Endodermal cell (in vitro differentiated cells): ENCODE results near the gene DMXL2. TPM values are rescaled to one million over a fixed set of nuclear protein-coding genes. Genes with fewer than 3 reads are reported as not detected.

ENCODE experiments used
- DNase-seq: peaks from one replicate; pipeline ENCODE4 v3.0.0-alpha.2; 2017
- H3K27ac ChIP-seq: 2 replicates; pipeline ENCODE4 v1.5.1; 2013; ENCODE audit warnings: mild to moderate bottlenecking, low read depth, low read length, moderate library complexity
- H3K27me3 ChIP-seq: 2 replicates; pipeline ENCODE4 v1.6.1; 2013; ENCODE audit warnings: mild to moderate bottlenecking, low read length, moderate library complexity; ENCODE audit not compliant: insufficient read depth, control insufficient read depth, poor library complexity, severe bottlenecking
- H3K36me3 ChIP-seq: 2 replicates; pipeline ENCODE4 v1.7.0; 2013; ENCODE audit warnings: mild to moderate bottlenecking, low read length, moderate library complexity; ENCODE audit not compliant: control insufficient read depth, insufficient read depth
- H3K4me1 ChIP-seq: one replicate; pipeline ENCODE4 v1.7.0; 2013; ENCODE audit warnings: low read length; ENCODE audit not compliant: control insufficient read depth, insufficient read depth
- H3K4me3 ChIP-seq: 2 replicates; pipeline ENCODE4 v1.5.1; 2013; ENCODE audit warnings: mild to moderate bottlenecking, low read length, moderate library complexity
- H3K9ac ChIP-seq: 2 replicates; pipeline ENCODE4 v1.6.1; 2013; ENCODE audit warnings: mild to moderate bottlenecking, low read length, moderate library complexity; ENCODE audit not compliant: poor library complexity, severe bottlenecking; ENCODE audit errors: extremely low read depth
- H3K9me3 ChIP-seq: 2 replicates; pipeline ENCODE4 v1.6.1; 2013; ENCODE audit warnings: mild to moderate bottlenecking, low read length, moderate library complexity; ENCODE audit not compliant: control insufficient read depth
- H3K27ac Mint-ChIP-seq: 2 replicates; pipeline ENCODE4 v1.8.0; 2020; ENCODE audit warnings: mixed read lengths
- H3K27me3 Mint-ChIP-seq: 2 replicates; pipeline ENCODE4 v1.8.0; 2021; ENCODE audit warnings: mild to moderate bottlenecking, mixed read lengths; ENCODE audit not compliant: insufficient read depth
- H3K36me3 Mint-ChIP-seq: 2 replicates; pipeline ENCODE4 v1.8.0; 2020; ENCODE audit warnings: low read depth, mixed read lengths
- H3K4me1 Mint-ChIP-seq: 2 replicates; pipeline ENCODE4 v1.8.0; 2020; ENCODE audit warnings: mixed read lengths
- H3K4me3 Mint-ChIP-seq: 2 replicates; pipeline ENCODE4 v1.8.0; 2020; ENCODE audit warnings: mild to moderate bottlenecking, moderate library complexity, mixed read lengths
- H3K9me3 Mint-ChIP-seq: 2 replicates; pipeline ENCODE4 v1.8.0; 2020; ENCODE audit warnings: mild to moderate bottlenecking, mixed read lengths
- CTCF ChIP-seq: fragments of 200-600 bp; sonication (generic); conservative IDR thresholded peaks from 2 replicates; pipeline ENCODE4 v1.5.0; 2021; ENCODE audit warnings: antibody characterized with exemption, mild to moderate bottlenecking
- WGBS, 2 experiments: methylation state at CpG; one replicate each; pipeline versions ENCODE4 v1.1.5 to v1.1.7; 2013; ENCODE audit warnings: missing lambda C conversion rate in 2 of 2, mixed read lengths in 1 of 2; ENCODE audit not compliant: insufficient coverage in 1 of 2, insufficient read length in 1 of 2; 5-methylcytosine and 5-hydroxymethylcytosine counted together
- total RNA-seq, 2 donors: library from RNA; stranded (reverse); fragmentation: NEBNext Ultra II Directional in 1 of 2; extraction: Animal tissue kit (Norgen Biotek cat#: 25700) in 1 of 2; gene quantifications; 2 replicates in 1 of 2; 3 replicates in 1 of 2; pipeline ENCODE4 v1.2.1, GENCODE V29; 2021

DMXL2 gene
- total RNA-seq, 2 donors from 2014 or later, result 20.8 to 31.5 TPM

GRCh38 chr15:51533672-51534398 lies 88.7 kb downstream of the DMXL2 start:
- no peak overlapping the region for H3K9ac ChIP-seq
- no peaks in the 10 kb centered on the region for H3K9me3 ChIP-seq
- Mint-ChIP-seq H3K4me3 (no peak overlapping the region), H3K36me3 (peaks cover 16% of the 10 kb centered on the region), H3K4me1 (no peaks in the 10 kb centered on the region), H3K27ac (no peak overlapping the region), H3K27me3 (no peaks in the 10 kb centered on the region), H3K9me3 (no peaks in the 10 kb centered on the region)
- no peaks in the 10 kb centered on the region for H3K36me3 ChIP-seq
- 87 to 92% methylated on average over 3 to 4 of the region's 4 CpGs for WGBS, 2 experiments
- no peak for DNase-seq
- no peak overlapping the region for H3K27ac ChIP-seq
- no peaks in the 10 kb centered on the region for H3K27me3 ChIP-seq
- H3K4me1 ChIP-seq, result no peaks in the 10 kb centered on the region
- H3K4me3 ChIP-seq, result no peak overlapping the region
- TF ChIP-seq CTCF, result no peak

GRCh38 chr15:51526955-51527354 lies 95.6 kb downstream of the DMXL2 start:
- TF ChIP-seq CTCF, result no peak

GRCh38 chr15:51524376-51524775 lies 98.2 kb downstream of the DMXL2 start:
- Mint-ChIP-seq H3K4me3 (no peak overlapping the region), H3K27ac (no peak overlapping the region), H3K4me1 (no peaks in the 10 kb centered on the region), H3K9me3 (peaks cover 11% of the 10 kb centered on the region), H3K36me3 (peaks cover 17% of the 10 kb centered on the region), H3K27me3 (no peaks in the 10 kb centered on the region)
- H3K27me3 ChIP-seq, result no peaks in the 10 kb centered on the region
- H3K36me3 ChIP-seq, result no peaks in the 10 kb centered on the region
- H3K9ac ChIP-seq, result no peak overlapping the region
- no peak for TF ChIP-seq CTCF
- no peak overlapping the region for H3K27ac ChIP-seq
- no peaks in the 10 kb centered on the region for H3K4me1 ChIP-seq
- H3K9me3 ChIP-seq, result peaks cover 8% of the 10 kb centered on the region
- 91 to 100% methylated on average over 4 to 5 of the region's 5 CpGs for WGBS, 2 experiments
- H3K4me3 ChIP-seq, result no peak overlapping the region
- DNase-seq, result no peak

More at GRCh38 chr15:51526955-51527354, 95.6 kb downstream of the DMXL2 start:
- no peaks in the 10 kb centered on the region for H3K27me3 ChIP-seq
- H3K27me3 Mint-ChIP-seq, result no peaks in the 10 kb centered on the region
- no peaks in the 10 kb centered on the region for H3K4me1 Mint-ChIP-seq
- H3K4me3 ChIP-seq, result no peak overlapping the region
- 90 to 100% methylated on average over 3 to 5 of the region's 5 CpGs for WGBS, 2 experiments
- DNase-seq, result no peak
- no peak overlapping the region for H3K27ac ChIP-seq
- peaks cover 30% of the 10 kb centered on the region for H3K36me3 Mint-ChIP-seq
- H3K9ac ChIP-seq, result no peak overlapping the region
- no peak overlapping the region for H3K4me3 Mint-ChIP-seq
- H3K27ac Mint-ChIP-seq, result no peak overlapping the region
- no peaks in the 10 kb centered on the region for H3K36me3 ChIP-seq
- peaks cover 8% of the 10 kb centered on the region for H3K9me3 ChIP-seq
- no peaks in the 10 kb centered on the region for H3K4me1 ChIP-seq
- H3K9me3 Mint-ChIP-seq, result peaks cover 11% of the 10 kb centered on the region
